Activated CD8-positive, alpha-beta T cell treated with anti-CD3 and anti-CD28 coated beads for 36 hours (primary cell): Measurements from ENCODE around the gene VSIR. TPM values are rescaled to one million over a fixed set of nuclear protein-coding genes. Genes with fewer than 3 reads are reported as not detected.

Experiments used
- ATAC-seq: fragments of 200-7000 bp; cut with Tn5 transposase; one replicate; pipeline ENCODE4 v1.10.0; 2021; ENCODE audit warnings: mild to moderate bottlenecking, moderate library complexity
- CTCF ChIA-PET: fragments of 350-600 bp; sonication (Branson Sonifier 250); formaldehyde crosslinking; loops from one replicate; lab custom pipeline; 2021; ENCODE audit warnings: antibody characterized with exemption; lab: Charles Lee
- POLR2A ChIA-PET: fragments of 350-600 bp; sonication (Branson Sonifier 250); formaldehyde crosslinking; loops from one replicate; lab custom pipeline; 2021; ENCODE audit warnings: antibody characterized with exemption; lab: Charles Lee
- DNase-seq: peaks from one replicate; pipeline ENCODE4 v3.0.0-alpha.2; 2020
- H3K27ac Mint-ChIP-seq: one replicate; pipeline ENCODE4 v1.8.0; 2021; ENCODE audit warnings: mild to moderate bottlenecking, mixed read lengths
- H3K27me3 Mint-ChIP-seq: one replicate; pipeline ENCODE4 v1.8.0; 2021; ENCODE audit warnings: mixed read lengths
- H3K36me3 Mint-ChIP-seq: one replicate; pipeline ENCODE4 v1.8.0; 2021; ENCODE audit warnings: low read depth, mixed read lengths
- H3K4me1 Mint-ChIP-seq: one replicate; pipeline ENCODE4 v1.8.0; 2021; ENCODE audit warnings: low read depth, mixed read lengths
- H3K4me3 Mint-ChIP-seq: one replicate; pipeline ENCODE4 v1.8.0; 2021; ENCODE audit warnings: mild to moderate bottlenecking, moderate library complexity, mixed read lengths
- H3K9me3 Mint-ChIP-seq: one replicate; pipeline ENCODE4 v1.8.0; 2021; ENCODE audit warnings: mixed read lengths
- CTCF ChIP-seq: fragments of 200-600 bp; IDR thresholded peaks from one replicate; pipeline ENCODE4 v1.8.0; 2022; ENCODE audit warnings: antibody characterized with exemption, mild to moderate bottlenecking
- intact Hi-C: fragments of 100-400 bp; cut with micrococcal nuclease; formaldehyde crosslinking; loops from one replicate; pipeline ENCODE4 v1.10.0; 2022
- total RNA-seq, 2 experiments: library from RNA; stranded (reverse); gene quantifications; one replicate each; pipeline ENCODE4 v1.2.3, GENCODE V29; 2021

The VSIR gene
- total RNA-seq, 2 experiments from 2014 or later, result 59.6 to 61.0 TPM

- H3K4me1 Mint-ChIP-seq, result peaks cover 96% of the 10 kb centered on the region
- peak overlapping the region; percentile 98 for H3K27ac Mint-ChIP-seq
- intact Hi-C loops, result no loop called here
- no peak for TF ChIP-seq CTCF
- peak overlapping the region; percentile 59 for H3K4me3 Mint-ChIP-seq
- ChIA-PET CTCF (interaction anchor here (0.9 to 4.0 kb wide), 14 partner anchors 9 to 64 kb away, joined by 3 to 20 read pairs (median 5); partner anchors contain the start of gene VSIR), POLR2A (interaction anchor here (0.7 to 4.9 kb wide), 10 partner anchors 8 to 576 kb away, joined by 3 to 48 read pairs (median 9); no protein-coding TSS in a partner anchor)
- no peak for ATAC-seq
- H3K9me3 Mint-ChIP-seq, result peaks cover 4% of the 10 kb centered on the region
- peaks cover 42% of the 10 kb centered on the region for H3K36me3 Mint-ChIP-seq
- no peak for DNase-seq
- no peaks in the 10 kb centered on the region for H3K27me3 Mint-ChIP-seq
Observed at GRCh38 chr10:71747551-71748523, 25.5 kb downstream of the VSIR start.

- POLR2A ChIA-PET, result interaction anchor here (0.8 to 4.9 kb wide), 7 partner anchors 10 to 50 kb away, joined by 4 to 48 read pairs (median 22); no protein-coding TSS in a partner anchor
- H3K4me3 Mint-ChIP-seq, result peak overlapping the region; percentile 1
- TF ChIP-seq CTCF, result no peak
- H3K4me1 Mint-ChIP-seq, result peaks cover 96% of the 10 kb centered on the region
- CTCF ChIA-PET, result interaction anchor here (0.9 to 4.0 kb wide), 10 partner anchors 9 to 38 kb away, joined by 3 to 20 read pairs (median 5); partner anchors contain the start of gene VSIR
- ATAC-seq, result no peak
- peaks cover 11% of the 10 kb centered on the region for H3K9me3 Mint-ChIP-seq
- intact Hi-C loops, result no loop called here
- peaks cover 43% of the 10 kb centered on the region for H3K36me3 Mint-ChIP-seq
- DNase-seq, result no peak
- no peaks in the 10 kb centered on the region for H3K27me3 Mint-ChIP-seq
- H3K27ac Mint-ChIP-seq, result peak overlapping the region; percentile 98
Observed at GRCh38 chr10:71747039-71747531, 26.2 kb downstream of the VSIR start.

GRCh38 chr10:71746344-71747037 lies 26.8 kb downstream of the VSIR start:
- intact Hi-C loops, result no loop called here
- CTCF ChIA-PET, result interaction anchor here (0.8 to 4.0 kb wide), 11 partner anchors 9 to 50 kb away, joined by 3 to 20 read pairs (median 3); partner anchors contain the start of gene VSIR
- POLR2A ChIA-PET, result interaction anchor here (0.8 to 4.9 kb wide), 5 partner anchors 10 to 23 kb away, joined by 4 to 48 read pairs (median 29); no protein-coding TSS in a partner anchor
- Mint-ChIP-seq H3K27me3 (no peaks in the 10 kb centered on the region), H3K4me1 (peaks cover 96% of the 10 kb centered on the region), H3K4me3 (no peak overlapping the region), H3K27ac (peak overlapping the region; percentile 98), H3K9me3 (peaks cover 12% of the 10 kb centered on the region), H3K36me3 (peaks cover 43% of the 10 kb centered on the region)
- ATAC-seq, result no peak
- TF ChIP-seq CTCF, result no peak
- DNase-seq, result peak; percentile 65

GRCh38 chr10:71745664-71746250 lies 27.6 kb downstream of the VSIR start:
- Mint-ChIP-seq H3K9me3 (peaks cover 12% of the 10 kb centered on the region), H3K36me3 (peaks cover 41% of the 10 kb centered on the region), H3K27ac (peak overlapping the region; percentile 98), H3K4me1 (peaks cover 98% of the 10 kb centered on the region), H3K27me3 (no peaks in the 10 kb centered on the region), H3K4me3 (no peak overlapping the region)
- ChIA-PET CTCF (interaction anchor here (0.8 to 4.0 kb wide), 6 partner anchors 10 to 49 kb away, joined by 3 to 20 read pairs (median 6); partner anchors contain the start of gene VSIR), POLR2A (interaction anchor here (0.8 to 4.9 kb wide), 6 partner anchors 9 to 23 kb away, joined by 3 to 48 read pairs (median 18); no protein-coding TSS in a partner anchor)
- ATAC-seq (no peak), DNase-seq (no peak)
- intact Hi-C loops, result no loop called here
- no peak for TF ChIP-seq CTCF
